ENCODE measurements around the gene LRRC45.

- TF ChIP-seq GABPA (IDR thresholded peaks at IDR 0.05; ENCODE audit: low read depth) (no peak), CTCF (IDR thresholded peaks at IDR 0.05; ENCODE audit: insufficient read depth, low read length) (no peak)
- TF ChIP-seq, protein P1, sequence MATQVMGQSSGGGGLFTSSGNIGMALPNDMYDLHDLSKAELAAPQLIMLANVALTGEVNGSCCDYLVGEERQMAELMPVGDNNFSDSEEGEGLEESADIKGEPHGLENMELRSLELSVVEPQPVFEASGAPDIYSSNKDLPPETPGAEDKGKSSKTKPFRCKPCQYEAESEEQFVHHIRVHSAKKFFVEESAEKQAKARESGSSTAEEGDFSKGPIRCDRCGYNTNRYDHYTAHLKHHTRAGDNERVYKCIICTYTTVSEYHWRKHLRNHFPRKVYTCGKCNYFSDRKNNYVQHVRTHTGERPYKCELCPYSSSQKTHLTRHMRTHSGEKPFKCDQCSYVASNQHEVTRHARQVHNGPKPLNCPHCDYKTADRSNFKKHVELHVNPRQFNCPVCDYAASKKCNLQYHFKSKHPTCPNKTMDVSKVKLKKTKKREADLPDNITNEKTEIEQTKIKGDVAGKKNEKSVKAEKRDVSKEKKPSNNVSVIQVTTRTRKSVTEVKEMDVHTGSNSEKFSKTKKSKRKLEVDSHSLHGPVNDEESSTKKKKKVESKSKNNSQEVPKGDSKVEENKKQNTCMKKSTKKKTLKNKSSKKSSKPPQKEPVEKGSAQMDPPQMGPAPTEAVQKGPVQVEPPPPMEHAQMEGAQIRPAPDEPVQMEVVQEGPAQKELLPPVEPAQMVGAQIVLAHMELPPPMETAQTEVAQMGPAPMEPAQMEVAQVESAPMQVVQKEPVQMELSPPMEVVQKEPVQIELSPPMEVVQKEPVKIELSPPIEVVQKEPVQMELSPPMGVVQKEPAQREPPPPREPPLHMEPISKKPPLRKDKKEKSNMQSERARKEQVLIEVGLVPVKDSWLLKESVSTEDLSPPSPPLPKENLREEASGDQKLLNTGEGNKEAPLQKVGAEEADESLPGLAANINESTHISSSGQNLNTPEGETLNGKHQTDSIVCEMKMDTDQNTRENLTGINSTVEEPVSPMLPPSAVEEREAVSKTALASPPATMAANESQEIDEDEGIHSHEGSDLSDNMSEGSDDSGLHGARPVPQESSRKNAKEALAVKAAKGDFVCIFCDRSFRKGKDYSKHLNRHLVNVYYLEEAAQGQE (IDR thresholded peaks at IDR 0.05; ENCODE audit: insufficient replicate concordance, low read depth) = no peak
Measured at GRCh38 chr17:82029391-82029790, 6.3 kb downstream of the LRRC45 start.

Measured in HL-60 (cell line).